ENCODE measurements around the gene DLGAP1.

DNA sequence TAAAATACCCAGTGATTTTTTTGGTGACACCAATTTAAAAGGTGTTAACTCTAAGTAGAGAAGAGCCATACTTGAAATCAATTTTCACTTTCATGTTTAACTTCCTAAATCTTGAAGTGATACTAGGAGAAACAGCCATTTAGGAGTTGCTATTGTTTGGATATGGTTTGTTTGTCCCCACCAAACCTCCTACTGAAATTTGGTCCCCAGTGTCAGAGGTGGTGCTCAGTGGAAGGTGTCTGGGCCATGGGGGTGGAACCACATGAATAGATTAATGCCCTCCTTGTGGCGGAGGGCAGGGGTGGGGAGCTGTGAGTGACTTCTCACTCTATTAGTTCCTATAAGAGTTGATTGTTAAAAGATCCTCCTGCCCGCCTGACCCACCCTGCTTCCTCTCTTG, 377.9 kb downstream of the DLGAP1 start:
- TF ChIP-seq, protein P1, sequence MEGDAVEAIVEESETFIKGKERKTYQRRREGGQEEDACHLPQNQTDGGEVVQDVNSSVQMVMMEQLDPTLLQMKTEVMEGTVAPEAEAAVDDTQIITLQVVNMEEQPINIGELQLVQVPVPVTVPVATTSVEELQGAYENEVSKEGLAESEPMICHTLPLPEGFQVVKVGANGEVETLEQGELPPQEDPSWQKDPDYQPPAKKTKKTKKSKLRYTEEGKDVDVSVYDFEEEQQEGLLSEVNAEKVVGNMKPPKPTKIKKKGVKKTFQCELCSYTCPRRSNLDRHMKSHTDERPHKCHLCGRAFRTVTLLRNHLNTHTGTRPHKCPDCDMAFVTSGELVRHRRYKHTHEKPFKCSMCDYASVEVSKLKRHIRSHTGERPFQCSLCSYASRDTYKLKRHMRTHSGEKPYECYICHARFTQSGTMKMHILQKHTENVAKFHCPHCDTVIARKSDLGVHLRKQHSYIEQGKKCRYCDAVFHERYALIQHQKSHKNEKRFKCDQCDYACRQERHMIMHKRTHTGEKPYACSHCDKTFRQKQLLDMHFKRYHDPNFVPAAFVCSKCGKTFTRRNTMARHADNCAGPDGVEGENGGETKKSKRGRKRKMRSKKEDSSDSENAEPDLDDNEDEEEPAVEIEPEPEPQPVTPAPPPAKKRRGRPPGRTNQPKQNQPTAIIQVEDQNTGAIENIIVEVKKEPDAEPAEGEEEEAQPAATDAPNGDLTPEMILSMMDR (IDR thresholded peaks at IDR 0.05; ENCODE audit: poor library complexity): no peak
- TF ChIP-seq EZH2 (IDR thresholded peaks at IDR 0.05; ENCODE audit: borderline replicate concordance) (no peak), EZH2phosphoT487 (IDR thresholded peaks at IDR 0.05; ENCODE audit: low read depth, severe bottlenecking, unreplicated experiment) (no peak)
